GM19238 (cell line): ENCODE results near the gene RAD21L1.
"Not testable (repeated sequence)": the region's sequence is repeated elsewhere in the genome, so short reads cannot be mapped to it uniquely, and the experiment has no call there.

Experiments
- DNase-seq: peaks from one replicate; pipeline ENCODE4 v3.0.0; 2011; ENCODE audit warnings: low spot score; ENCODE audit not compliant: insufficient read length

Gene RAD21L1

DNA sequence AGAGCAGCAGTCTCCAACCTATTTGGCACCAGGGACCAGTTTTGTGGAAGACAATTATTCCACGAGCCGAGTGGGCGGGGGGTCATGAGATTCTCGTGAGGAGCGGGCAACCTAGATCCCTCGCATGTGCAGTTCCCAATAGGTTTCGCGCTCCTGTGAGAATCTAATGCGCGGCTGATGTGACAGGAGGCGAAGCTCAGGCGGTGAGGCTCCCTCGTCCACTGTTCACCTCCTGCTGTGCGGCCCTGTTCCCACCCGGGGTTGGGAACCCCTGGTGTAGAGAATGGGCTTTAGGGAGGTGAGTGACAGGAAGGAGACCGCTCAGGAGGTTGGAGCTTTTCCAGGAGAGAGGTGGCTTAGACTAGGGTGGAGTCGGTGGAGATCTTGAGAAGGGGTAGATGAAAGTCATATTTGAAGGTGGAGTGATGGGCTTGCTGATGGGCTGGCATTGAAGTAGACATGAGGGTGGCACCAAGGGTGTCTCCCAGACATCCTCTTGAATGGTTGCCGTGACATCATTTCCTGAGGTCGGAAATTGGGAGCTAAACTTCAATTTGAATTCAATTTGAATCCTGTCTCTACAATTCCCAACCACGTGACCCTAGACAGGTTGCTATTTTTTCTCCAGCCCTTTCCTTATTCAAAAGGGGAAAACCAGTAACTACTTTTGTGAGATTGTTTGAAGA, 1.5 kb upstream of the RAD21L1 start:
- no peak for DNase-seq

GRCh38 chr20:1225263-1225782, 521 bp upstream of the RAD21L1 start:
- DNase-seq = no peak

GRCh38 chr20:1229541-1229940, 3.7 kb downstream of the RAD21L1 start:
- no peak for DNase-seq

DNA sequence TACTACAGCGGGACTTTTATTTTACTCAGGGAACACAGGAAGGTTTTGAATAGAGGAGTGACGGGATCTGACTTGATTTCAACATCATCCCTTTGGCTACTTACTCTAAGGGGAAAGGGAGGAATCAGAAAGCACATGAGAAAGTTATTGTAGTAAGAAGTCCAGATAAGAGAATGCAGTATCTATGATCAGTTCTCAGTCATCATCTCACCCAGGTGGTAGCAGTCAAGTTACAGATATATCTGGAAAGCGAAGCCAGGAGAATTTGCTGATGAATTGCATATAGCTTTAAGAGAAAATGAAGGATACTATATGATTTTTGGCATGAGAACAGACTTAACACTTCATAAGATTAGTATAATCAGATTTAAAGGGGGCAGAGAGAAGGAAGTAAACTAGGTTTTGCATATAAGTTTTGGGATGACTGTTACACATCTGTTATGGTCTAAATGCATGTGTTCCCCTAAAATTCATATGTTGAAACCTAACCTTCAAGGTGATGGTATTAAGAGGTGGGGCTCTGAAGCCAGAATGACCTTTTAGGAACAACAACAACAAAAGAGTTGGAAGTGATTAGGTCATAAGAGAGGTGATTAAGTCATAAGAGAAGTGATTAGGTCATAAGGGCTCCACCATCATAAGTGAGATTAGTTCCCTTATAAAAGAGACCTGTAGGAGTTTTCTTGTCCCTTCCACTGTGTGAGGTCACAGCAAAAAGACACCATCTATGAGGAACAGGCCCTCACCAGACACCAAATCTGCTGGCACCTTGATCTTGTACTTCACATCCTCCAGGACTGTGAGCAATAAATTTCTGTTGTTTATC, 6.7 kb downstream of the RAD21L1 start:
- no peak for DNase-seq

- no peak for DNase-seq
Observed at GRCh38 chr20:1240549-1240948, 14.7 kb downstream of the RAD21L1 start.

- no peak for DNase-seq
Observed at GRCh38 chr20:1241456-1241855, 15.6 kb downstream of the RAD21L1 start.

DNA sequence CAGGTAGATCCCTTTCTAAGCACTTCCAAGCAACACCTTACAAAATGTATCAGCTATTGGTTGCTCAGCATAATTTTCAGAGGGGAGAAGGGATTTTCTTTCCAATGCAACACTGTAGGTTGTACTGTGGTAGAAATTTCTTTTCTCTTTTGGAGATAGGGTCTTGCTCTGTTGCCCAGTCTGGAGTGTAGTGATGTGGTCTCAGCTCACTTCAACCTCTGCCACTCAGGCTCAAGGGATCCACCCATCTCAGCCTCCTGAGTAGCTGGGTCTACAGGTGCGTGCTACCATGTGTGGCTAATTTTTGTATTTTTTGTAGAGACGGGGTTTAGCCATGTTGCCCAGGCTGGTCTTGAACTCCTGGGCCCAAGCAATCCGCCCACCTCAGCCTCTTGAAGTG, 16.3 kb downstream of the RAD21L1 start:
- DNase-seq = no peak

DNA sequence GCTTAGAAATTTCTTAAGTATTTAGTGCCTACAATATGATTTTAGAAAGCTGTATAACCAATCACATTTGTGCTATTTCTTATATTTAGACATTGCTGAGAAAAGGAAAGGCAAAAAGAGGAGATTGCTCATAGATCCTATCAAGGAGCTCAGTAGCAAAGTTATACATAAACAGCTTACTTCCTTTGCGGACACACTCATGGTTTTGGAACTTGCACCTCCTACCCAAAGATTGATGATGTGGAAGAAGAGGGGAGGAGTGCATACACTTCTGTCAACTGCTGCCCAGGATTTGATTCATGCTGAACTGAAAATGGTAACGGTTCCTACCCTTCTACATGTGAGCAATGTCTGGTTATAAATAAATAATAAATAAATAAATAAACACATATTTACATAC, 16.7 kb downstream of the RAD21L1 start:
- no peak for DNase-seq

DNA sequence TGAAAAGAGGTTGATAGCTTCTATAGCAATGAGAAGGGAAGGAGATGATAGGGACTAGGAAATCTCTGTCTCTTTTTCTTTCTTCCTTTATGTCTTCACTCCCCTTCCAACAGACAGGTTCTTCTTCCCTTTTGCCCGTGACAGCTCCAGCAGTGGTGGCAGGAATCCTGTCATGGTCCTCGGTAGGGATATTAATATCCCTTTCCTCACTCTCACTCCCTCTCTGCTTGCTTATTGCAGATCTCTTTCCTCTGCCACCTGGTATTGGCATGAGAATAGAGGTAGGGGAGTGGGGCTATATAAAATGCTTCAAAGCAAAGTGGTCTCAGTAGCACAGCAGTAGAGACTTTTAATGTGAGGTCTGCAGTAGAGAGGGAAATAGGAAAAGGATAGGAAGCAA, 19.7 kb downstream of the RAD21L1 start:
- no peak for DNase-seq

DNA sequence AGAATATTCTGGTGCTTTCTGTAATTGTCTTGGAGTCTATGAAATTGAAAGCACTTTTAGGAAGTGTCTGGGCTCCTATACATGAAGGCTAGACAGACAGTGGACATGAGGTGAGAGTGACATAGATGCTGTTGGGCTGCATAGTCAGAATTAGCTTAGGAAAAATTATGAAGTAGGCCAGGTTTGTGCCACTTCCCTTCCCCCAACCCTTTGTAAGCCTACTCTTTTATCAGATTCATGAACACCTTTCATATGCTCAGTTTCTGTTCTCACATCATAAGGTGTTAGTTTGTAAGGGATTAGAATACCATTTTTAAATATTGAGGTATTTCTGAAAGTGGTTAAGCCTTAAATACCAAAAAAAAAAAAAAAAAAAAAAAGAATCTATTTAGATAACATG, 21.8 kb downstream of the RAD21L1 start:
- DNase-seq = no peak

GRCh38 chr20:1250282-1250681, 24.4 kb downstream of the RAD21L1 start:
- DNase-seq = not testable (repeated sequence)

DNA sequence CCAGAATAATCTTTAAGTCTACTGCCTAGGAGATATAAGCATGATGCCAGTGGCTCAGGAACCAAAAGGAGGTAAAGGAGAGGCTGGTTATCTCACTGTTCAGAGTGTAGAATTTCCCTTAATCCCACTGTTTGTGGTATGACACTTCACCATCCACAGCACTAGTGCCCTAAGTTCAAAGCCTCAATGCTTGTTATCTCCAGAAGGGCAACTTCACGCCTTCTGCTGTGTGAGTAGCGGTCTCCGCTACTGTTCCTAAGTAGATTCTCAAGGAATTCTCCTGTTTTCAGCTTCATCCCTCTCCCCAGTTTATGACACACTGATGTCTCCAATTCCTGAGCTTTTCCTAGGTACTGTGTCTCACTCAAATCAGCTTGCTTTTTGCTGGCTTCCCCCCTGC, 26.6 kb downstream of the RAD21L1 start:
- DNase-seq = no peak

- no peak for DNase-seq
Observed at GRCh38 chr20:1254254-1254653, 28.4 kb downstream of the RAD21L1 start.

GRCh38 chr20:1255675-1256074, 29.8 kb downstream of the RAD21L1 start:
- no peak for DNase-seq

- DNase-seq = no peak
Observed at GRCh38 chr20:1263853-1264252, 38.0 kb downstream of the RAD21L1 start.

DNA sequence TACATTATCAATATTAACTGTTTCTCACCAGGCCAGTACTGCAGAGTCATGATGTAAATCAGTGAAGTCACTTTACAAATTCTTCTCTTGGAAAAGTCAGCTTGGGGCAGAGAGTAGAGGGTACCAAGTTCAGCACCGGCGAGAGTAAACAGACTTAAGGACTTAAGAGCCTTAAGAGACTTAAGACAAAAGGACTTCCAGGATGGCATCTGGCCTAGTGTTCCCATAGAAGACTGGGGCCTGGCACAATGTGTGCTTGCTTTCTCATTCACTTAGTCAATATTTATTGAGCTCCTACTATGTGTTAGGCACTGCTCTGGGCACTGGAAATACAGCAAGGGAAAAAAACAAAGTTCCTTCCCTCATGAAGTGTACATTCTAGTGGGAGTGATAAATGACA, 38.9 kb downstream of the RAD21L1 start:
- DNase-seq = no peak

DNA sequence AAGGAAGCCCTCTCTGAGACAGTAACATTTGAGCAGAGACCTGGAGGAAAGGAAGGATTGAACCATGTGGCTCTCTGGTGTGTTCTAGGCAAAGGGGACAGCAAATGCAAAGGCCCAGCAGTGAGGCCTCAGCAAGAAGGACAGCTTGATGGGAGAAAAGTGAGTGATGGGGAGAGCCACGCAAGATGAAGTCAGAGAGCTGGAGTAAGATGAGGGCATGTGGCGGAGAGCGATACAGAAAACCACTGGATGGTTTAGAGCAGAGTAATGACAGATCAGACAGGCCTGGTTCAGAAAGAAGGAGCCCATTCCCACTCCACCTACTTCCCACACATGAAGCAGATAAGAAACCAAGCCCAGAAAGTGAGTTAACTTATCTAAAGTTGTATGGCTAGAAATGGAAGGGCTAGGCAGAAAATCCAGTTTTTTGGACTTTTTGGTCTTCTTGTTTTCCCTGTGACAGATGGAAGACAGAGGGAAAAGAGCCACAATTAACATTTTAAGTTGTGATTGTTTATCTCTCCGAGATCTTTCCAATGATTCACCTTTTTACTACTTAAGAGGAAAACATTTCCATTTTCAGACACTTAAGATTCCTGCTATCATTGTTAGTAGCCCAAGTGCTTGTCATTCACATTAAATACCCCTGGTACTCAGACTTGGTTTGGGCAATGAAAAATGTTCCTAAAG, 39.5 kb downstream of the RAD21L1 start:
- no peak for DNase-seq

GRCh38 chr20:1265916-1266166, 40.0 kb downstream of the RAD21L1 start:
- DNase-seq = no peak

DNA sequence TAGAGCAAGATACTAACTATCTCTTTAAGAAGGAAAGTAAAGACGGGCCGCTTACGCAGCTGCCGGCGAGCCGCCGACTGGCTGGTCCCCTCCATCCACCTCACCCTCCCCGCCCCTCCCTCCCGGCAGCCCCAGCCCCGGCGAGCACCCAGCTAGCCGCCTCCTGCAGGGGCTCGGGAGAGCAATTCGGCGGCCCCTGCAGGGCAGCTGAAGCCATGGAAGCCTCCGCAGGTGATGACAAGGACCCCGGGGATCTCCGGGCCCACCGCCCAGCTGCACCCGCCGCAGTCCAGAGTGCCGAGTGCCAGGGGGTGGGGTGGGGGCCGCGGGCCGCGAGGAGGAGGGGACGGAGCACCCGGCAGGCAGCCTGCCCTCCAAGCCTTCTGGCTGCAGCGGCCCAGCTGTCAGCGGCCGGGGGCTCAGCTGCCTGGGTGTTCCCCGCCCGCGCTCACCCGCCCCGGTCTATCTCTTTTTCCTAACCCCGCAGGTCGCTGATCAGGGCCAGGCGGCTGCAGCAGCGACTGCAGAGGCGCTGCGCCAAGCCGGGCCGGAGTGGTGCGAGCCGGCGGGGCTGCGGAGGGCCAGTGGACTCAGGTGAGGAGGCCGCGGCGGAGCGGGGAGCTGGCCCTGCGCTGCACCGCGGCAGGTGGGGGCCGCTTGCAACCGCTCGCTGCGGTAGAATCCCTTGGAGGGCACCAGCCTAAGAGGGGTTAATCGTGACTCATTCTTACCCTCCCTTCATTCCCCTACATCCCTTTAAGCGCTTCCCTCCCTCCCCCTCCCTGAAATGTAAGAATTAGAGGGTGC, 40.5 kb downstream of the RAD21L1 start, which contains the start of gene SNPH:
Gene SNPH (plus strand): TSS at position 128 of the 807 bp plus-strand sequence. CDS start 29,946 bp downstream, outside the sequence.
- peak; percentile 27 for DNase-seq

DNA sequence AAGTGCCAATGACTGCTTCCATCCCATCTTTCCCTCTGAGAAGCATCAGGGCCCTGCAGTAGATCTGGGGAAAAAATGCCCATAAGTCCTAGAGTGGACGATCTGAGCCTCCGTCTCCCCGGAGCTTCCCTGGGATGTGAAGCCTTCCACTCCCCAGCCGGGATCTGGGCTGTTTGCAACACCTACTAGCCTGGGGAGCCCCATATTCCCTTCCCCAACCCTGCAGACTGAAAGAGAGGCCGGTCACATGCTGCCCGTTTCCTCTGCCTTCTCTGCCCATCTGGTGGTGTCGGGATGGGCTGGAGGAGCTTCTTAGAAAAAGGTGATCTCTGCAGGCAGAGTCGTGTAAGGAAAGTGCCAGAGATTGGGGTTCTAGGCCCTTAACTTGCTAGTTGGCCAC, 41.3 kb downstream of the RAD21L1 start:
- no peak for DNase-seq

- DNase-seq = no peak
Observed at GRCh38 chr20:1267809-1268374, 42.0 kb downstream of the RAD21L1 start.
